Fibroblast of skin of abdomen (primary cell): ENCODE results near the gene PCDHGA2.
"Not testable (repeated sequence)": the region's sequence is repeated elsewhere in the genome, so short reads cannot be mapped to it uniquely, and the experiment has no call there.

Source experiments
- DNase-seq: peaks from one replicate; pipeline ENCODE4 v3.0.0-alpha.2; 2013

PCDHGA2 gene

DNA sequence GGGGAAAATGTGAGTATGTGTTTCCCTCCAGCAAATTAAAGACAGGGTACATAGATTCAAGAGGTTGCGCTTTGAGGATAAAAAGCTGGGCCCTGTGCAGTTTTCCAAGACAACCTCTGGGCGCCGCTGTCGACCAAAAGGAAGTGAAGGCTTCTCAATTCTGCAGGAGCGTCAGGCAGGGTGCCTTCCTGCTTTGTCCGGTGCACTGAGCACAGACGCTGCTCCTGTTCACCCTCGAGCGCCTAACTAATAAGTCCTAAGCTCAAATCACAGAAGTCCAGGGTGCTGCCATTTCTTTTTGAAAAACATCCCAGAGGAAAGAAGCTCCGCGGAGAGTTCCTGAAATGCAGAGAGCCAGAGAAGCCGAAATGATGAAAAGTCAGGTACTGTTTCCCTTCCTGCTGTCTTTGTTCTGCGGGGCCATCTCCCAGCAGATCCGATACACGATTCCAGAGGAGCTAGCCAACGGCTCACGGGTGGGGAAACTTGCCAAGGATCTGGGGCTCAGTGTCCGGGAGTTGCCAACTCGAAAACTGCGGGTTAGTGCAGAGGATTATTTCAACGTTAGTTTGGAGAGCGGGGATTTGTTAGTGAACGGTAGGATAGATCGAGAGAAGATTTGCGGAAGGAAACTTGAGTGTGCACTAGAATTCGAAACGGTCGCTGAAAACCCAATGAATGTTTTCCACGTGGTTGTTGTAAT is 11.5 kb downstream of the PCDHGA2 start, which contains the start of gene PCDHGB1:
PCDHGB1 (plus strand) TSS at position 183 of the 703 bp plus-strand sequence; CDS start at position 345, 162 bp downstream.
- peak; percentile 51 for DNase-seq

DNA sequence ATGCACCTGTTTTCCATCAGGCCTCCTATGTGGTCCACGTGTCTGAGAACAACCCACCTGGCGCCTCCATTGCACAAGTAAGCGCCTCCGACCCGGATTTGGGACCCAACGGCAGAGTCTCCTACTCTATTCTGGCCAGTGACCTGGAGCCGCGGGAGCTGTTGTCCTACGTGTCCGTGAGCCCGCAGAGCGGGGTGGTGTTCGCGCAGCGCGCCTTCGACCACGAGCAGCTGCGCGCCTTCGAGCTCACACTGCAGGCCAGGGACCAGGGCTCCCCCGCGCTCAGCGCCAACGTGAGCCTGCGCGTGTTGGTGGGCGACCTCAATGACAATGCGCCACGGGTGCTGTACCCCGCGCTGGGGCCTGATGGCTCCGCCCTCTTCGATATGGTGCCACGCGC is 13.0 kb downstream of the PCDHGA2 start:
- DNase-seq = no peak

DNA sequence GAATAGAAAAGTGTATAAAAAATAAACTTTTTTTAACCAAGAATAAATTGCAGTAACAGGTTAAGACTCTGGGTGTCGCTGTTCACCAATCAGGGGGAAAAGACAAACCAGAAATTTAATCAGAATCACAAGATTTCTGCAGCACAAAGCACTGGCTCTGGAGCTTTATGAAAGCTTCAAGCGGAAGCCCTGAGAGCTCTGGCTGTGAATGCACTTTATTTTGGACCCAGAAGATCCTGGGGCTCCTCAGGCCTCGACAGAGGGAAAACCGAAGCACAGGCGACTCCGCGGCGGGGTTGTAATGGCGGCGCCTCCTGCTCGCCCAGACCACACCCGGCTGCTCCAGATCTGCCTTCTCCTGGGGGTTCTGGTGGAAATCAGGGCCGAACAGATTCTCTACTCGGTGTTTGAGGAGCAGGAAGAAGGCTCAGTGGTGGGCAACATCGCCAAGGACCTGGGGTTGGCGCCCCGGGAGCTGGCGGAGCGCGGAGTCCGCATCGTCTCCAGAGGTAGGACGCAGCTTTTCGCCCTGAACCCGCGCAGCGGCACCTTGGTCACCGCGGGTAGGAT is 16.4 kb downstream of the PCDHGA2 start, which contains the start of gene PCDHGA4:
PCDHGA4 (plus strand) TSS at position 122 of the 570 bp plus-strand sequence; CDS start at position 209, 87 bp downstream.
- peak; percentile 14 for DNase-seq

DNA sequence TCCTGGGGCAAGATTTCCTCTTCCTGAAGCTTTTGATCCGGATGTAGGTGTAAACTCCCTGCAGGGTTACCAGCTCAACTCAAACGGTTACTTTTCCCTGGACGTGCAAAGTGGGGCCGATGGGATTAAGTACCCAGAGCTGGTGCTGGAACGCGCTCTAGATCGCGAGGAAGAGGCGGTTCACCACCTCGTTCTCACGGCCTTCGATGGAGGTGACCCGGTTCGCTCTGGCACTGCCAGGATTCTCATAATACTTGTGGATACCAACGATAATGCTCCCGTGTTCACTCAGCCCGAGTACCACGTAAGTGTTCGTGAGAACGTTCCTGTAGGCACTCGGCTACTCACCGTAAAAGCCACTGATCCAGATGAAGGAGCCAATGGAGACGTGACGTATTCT is 17.1 kb downstream of the PCDHGA2 start:
- DNase-seq = no peak

DNA sequence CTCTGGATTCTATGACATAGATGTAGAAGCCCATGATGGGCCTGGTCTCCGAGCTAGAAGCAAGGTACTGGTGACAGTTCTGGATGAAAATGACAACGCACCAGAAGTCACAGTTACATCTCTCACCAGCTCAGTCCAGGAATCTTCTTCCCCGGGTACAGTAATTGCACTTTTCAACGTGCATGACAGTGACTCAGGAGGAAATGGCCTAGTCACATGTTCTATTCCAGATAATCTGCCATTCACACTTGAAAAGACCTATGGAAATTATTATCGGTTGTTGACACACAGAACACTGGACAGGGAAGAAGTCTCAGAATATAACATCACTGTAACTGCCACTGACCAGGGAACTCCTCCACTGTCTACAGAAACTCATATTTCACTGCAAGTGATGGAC is 17.6 kb downstream of the PCDHGA2 start:
- no peak for DNase-seq

DNA sequence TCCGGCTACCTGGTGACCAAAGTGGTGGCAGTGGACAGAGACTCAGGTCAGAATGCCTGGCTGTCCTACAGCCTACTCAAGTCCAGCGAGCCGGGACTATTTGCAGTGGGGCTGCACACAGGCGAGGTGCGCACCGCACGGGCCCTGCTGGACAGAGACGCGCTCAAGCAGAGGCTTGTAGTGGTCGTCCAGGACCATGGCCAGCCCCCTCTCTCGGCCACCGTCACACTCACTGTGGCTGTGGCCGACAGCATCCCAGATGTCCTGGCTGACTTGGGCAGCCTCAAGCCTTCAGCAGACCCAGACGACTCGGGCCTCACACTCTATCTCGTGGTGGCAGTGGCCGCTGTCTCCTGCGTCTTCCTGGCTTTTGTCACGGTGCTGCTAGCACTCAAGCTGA is 18.4 kb downstream of the PCDHGA2 start:
- no peak for DNase-seq

DNA sequence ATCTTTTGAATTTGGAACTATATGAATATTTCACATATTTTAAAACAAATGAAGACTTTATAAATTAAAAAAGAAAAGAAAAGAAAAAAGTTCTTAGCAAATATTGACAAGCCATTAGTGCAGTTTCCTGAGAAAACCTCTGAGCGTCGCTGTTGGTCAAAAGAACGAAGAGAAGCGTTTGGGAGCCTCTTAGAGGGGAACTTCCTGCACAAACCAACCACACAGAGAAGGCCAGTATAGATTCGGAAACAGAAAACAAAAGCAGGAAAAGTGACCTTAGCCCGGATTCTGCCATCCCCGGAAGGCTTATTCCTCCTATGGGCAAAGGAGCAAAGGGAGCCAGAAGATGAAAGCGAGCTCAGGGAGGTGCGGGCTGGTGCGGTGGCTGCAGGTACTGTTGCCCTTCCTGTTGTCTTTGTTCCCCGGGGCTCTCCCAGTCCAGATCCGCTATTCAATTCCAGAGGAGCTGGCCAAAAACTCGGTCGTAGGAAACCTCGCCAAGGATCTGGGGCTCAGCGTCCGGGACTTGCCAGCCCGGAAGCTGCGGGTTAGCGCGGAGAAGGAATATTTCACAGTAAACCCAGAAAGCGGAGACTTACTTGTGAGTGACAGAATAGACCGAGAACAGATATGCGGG is 21.3 kb downstream of the PCDHGA2 start, which contains the start of gene PCDHGB2:
PCDHGB2 (plus strand) TSS at position 205 of the 637 bp plus-strand sequence; CDS start at position 347, 142 bp downstream.
- peak; percentile 35 for DNase-seq

DNA sequence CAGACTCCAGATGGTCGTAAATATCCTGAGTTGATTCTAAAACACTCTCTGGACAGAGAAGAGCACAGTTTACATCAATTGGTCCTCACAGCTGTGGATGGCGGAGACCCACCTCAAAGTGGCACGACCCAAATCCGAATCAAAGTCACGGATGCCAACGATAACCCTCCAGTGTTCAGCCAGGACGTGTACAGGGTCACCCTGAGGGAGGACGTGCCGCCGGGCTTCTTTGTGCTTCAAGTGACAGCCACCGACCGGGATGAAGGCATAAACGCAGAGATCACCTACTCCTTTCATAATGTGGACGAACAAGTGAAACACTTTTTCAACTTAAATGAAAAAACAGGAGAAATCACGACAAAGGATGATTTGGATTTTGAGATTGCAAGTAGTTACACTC is 22.1 kb downstream of the PCDHGA2 start:
- DNase-seq = no peak

DNA sequence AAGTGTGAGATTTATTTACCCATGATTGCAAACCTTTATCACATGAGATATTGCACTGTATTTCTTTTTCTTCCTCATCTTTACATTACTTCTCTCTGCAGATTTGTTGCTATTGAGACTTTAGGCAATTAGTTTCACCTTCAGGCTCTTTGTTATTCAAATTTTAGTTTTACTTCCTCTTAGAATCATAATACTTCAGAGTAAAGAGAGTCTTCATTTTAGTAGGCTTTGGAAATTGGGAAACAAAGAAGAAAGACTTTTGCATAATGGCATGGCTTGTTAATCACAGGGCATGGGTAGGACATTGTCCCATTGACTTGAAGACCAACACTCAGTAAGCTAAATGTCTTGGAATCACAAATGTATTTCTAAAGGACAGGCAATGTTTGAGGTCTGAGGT is 24.2 kb downstream of the PCDHGA2 start:
- DNase-seq = no peak

DNA sequence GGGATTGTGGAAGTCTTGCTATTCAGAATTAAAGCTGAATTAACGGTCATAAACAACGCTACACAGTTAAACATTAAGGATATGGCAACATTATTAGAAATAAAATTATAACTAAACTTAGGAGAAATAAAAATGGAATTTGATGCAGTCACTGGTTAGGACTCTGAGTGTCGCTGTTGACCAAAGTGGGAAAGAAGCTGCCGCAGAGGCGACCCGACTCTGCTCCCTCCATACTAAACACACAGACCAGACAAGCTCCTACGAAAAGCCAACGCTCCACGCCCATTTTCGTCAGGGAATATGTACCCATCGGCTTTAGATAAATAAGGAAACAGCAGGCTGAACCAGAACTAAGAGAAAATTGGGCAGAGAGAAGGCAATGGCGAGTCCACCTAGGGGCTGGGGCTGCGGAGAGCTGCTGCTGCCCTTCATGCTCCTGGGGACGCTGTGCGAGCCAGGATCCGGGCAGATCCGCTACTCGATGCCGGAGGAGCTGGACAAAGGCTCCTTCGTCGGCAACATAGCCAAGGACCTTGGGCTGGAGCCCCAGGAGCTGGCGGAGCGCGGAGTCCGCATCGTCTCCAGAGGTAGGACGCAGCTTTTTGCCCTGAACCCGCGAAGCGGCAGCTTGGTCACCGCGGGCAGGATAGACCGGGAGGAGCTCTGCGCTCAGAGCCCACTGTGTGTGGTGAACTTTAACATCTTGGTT is 25.5 kb downstream of the PCDHGA2 start, which contains the start of gene PCDHGA5:
PCDHGA5 (plus strand) TSS at position 211 of the 709 bp plus-strand sequence; CDS start at position 380, 169 bp downstream.
- DNase-seq = peak; percentile 23

DNA sequence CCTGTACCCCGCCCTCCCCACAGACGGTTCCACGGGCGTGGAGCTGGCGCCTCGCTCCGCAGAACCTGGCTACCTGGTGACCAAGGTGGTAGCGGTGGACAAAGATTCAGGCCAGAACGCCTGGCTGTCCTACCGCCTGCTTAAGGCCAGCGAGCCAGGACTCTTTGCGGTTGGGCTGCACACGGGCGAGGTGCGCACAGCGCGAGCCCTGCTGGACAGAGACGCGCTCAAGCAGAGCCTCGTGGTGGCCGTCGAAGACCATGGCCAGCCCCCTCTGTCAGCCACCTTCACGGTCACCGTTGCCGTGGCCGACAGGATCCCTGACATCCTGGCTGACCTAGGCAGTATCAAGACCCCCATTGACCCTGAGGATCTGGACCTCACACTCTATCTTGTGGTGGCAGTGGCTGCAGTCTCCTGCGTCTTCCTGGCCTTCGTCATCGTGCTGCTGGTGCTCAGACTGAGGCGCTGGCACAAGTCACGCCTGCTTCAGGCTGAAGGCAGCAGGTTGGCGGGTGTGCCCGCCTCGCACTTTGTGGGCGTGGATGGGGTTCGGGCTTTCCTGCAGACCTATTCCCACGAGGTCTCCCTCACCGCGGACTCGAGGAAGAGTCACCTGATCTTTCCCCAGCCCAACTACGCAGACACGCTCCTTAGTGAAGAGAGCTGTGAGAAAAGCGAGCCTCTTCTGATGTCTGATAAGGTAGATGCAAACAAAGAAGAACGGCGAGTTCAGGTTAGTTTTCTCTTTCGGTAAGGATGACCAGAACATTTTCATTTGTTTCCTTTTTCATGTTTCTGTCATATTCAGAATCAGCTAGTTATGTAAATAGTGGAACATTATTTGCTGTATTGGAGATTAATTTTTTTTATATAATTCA is 27.7 kb downstream of the PCDHGA2 start:
- no peak for DNase-seq

DNA sequence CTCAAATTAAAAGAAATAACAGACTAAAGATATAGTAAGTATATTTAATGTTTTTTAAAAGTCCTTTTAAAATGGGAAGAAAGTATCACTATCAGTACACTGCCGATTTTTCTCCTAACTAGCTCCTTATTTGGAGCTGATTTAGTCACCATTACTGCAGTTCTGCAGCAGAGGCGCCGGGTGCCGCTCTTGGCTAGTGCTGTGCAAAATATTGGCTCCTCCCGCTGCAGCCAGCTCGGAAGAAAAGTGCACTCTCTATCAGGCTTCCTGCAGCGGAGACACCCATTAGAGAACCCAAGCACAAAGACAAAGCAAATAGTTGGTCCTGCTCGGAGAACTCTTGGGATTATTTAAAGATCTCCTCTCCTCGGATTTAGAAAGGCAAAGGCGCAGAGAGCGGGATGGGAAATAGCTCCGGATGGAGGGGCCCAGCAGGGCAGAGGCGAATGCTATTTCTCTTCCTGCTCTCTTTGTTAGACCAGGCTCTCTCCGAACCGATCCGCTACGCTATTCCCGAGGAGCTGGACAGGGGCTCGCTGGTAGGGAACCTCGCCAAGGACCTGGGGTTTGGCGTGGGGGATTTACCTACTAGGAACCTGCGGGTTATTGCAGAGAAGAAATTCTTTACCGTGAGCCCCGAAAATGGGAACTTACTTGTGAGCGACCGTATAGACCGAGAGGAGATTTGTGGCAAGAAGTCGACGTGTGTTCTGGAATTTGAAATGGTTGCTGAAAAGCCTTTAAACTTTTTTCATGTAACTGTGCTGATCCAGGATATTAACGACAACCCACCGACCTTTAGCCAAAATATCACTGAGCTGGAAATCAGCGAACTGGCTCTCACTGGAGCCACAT is 31.7 kb downstream of the PCDHGA2 start, which contains the start of gene PCDHGB3:
PCDHGB3 (plus strand) TSS at position 249 of the 855 bp plus-strand sequence; CDS start at position 402, 153 bp downstream.
- peak; percentile 63 for DNase-seq

DNA sequence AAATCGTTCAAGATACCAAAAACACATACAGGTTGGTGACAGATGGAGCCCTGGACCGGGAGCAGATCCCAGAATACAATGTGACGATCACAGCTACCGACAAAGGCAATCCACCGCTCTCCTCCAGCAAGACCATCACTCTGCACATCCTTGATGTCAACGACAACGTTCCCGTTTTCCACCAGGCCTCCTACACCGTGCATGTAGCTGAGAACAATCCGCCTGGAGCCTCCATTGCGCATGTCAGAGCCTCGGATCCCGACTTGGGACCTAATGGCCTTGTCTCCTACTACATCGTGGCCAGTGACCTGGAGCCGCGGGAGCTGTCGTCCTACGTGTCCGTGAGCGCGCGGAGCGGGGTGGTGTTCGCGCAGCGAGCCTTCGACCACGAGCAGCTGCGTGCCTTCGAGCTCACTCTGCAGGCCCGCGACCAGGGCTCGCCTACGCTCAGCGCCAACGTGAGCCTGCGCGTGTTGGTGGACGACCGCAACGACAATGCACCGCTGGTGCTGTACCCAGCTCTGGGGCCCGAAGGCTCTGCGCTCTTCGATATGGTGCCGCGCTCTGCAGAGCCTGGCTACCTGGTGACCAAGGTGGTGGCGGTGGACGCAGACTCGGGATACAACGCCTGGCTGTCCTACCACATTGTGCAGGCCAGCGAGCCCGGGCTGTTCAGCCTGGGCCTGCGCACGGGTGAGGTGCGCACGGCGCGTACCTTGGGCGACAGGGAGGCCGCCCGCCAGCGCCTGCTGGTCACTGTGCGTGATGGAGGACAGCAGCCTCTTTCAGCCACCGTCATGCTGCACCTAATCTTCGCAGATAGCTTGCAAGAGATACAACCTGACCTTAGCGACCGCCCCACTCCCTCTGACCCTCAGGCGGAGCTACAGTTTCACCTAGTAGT is 33.3 kb downstream of the PCDHGA2 start:
- DNase-seq = no peak

DNA sequence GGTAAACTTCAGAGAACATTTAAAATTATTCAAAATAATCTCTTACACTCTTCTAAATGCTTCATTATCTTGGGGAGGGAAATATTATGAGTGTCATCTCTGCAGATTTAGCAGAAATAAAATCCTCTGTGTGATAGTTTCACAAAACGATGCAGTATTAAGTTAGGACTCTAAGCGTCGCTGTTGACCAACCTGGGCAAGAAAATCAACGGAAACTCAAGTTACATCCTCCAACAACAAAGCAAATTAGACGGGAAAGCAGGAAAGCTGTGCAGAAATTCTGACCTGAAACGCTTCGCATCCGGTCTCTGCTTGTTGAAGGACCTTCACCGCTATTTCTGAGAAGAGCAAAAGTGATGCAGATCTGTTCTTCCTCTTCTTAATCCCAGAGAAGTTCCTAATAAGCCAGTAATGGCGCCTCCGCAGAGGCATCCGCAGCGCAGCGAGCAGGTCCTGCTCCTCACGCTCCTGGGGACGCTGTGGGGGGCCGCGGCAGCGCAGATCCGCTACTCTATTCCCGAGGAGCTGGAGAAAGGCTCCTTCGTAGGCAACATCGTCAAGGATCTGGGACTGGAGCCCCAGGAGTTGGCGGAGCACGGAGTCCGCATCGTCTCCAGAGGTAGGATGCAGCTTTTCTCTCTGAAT is 35.2 kb downstream of the PCDHGA2 start, which contains the start of gene PCDHGA6:
PCDHGA6 (plus strand) TSS at position 219 of the 645 bp plus-strand sequence; CDS start at position 412, 193 bp downstream.
- DNase-seq = peak; percentile 27

DNA sequence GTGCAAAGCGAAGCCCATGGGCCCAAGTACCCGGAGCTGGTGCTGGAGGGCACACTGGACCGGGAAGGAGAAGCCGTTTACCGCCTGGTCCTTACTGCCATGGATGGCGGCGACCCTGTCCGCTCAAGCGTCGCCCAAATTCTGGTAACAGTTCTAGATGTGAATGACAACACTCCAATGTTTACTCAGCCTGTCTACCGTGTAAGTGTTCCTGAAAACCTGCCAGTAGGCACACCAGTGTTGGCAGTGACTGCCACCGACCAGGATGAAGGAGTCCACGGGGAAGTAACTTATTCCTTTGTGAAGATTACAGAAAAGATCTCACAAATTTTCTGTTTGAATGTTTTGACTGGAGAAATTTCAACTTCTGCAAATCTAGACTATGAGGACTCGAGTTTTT is 36.1 kb downstream of the PCDHGA2 start:
- no peak for DNase-seq

DNA sequence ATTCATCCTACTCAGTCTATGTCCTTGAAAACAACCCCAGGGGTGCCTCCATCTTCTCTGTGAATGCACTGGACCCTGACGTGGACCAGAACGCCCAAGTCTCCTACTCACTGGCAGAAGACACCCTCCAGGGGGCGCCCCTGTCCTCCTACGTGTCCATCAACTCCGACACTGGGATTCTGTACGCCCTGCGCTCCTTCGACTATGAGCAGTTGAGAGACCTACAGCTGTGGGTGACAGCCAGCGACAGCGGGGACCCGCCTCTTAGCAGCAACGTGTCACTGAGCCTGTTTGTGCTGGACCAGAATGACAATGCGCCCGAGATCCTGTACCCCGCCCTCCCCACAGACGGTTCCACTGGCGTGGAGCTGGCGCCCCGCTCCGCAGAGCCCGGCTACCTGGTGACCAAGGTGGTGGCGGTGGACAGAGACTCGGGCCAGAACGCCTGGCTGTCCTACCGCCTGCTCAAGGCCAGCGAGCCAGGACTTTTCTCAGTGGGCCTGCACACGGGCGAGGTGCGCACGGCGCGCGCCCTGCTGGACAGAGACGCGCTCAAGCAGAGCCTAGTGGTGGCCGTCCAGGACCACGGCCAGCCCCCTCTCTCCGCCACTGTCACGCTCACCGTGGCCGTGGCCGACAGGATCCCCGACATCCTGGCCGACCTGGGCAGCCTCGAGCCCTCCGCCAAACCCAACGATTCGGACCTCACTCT is 37.0 kb downstream of the PCDHGA2 start:
- not testable (repeated sequence) for DNase-seq

DNA sequence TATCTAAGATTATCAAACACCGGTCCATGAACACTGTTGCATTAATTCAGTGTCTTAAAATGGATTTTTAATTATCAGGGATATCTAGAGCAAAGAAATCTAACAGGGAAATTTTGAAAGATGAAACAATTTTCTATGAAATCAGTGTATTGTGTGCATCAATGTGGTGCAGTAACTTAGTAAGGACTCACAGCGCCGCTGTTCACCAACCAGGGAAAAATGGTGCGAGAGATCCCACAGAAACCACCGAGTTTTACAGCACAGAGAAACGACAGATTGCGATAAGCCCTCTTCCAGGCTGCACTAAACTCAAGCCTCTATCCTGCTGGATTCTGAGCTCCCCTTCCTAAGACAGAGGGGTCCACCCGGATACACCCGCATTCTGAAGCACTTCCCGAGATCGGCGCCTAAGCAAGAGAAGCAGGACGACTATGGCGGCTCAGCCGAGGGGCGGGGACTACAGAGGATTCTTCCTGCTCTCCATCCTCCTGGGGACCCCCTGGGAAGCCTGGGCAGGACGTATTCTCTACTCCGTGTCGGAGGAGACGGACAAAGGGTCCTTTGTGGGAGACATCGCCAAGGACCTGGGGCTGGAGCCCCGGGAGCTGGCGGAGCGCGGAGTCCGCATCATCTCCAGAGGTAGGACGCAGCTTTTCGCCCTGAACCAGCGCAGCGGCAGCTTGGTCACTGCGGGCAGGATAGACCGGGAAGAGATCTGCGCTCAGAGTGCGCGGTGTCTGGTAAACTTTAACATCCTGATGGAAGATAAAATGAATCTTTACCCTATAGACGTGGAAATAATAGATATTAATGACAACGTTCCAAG is 44.1 kb downstream of the PCDHGA2 start, which contains the start of gene PCDHGA7:
PCDHGA7 (plus strand) TSS at position 274 of the 826 bp plus-strand sequence; CDS start at position 432, 158 bp downstream.
- peak; percentile 42 for DNase-seq
